ENCODE data around the gene PRKD3. TPM values are rescaled to one million over a fixed set of nuclear protein-coding genes. Genes with fewer than 3 reads are reported as not detected.

PRKD3 gene
- total and polyA plus RNA-seq, 2 of the 13 experiments (the other 11 are each of a cell fraction or from before 2014, with no cell fraction given), result 11.6 to 38.4 TPM

GRCh38 chr2:37344453-37345361 lies 20.1 kb upstream of the PRKD3 start, which contains the start of gene QPCT (continued):
- TF ChIP-seq NFAT5 (CRISPR knock-in tag; IDR thresholded peaks at IDR 0.05) (0 out of 2 replicates have a peak, but pooled peaks have one; percentile 28), ZNF446 (CRISPR knock-in tag; IDR thresholded peaks at IDR 0.05) (no peak), ZNF580 (CRISPR knock-in tag; IDR thresholded peaks at IDR 0.05; ENCODE audit: borderline replicate concordance, low read depth) (no peak), ZNF18 (CRISPR knock-in tag; IDR thresholded peaks at IDR 0.05; ENCODE audit: insufficient replicate concordance) (no peak), NFATC3 (CRISPR knock-in tag; IDR thresholded peaks at IDR 0.05) (no peak), IKZF5 (CRISPR knock-in tag; IDR thresholded peaks at IDR 0.05) (0 out of 2 replicates have a peak, but pooled peaks have one; percentile 20), ZNF136 (CRISPR knock-in tag; IDR thresholded peaks at IDR 0.05; ENCODE audit: low read depth) (0 out of 2 replicates have a peak, but pooled peaks have one; percentile 41), ZNF460 (CRISPR knock-in tag; IDR thresholded peaks at IDR 0.05; ENCODE audit: borderline replicate concordance) (no peak), ATF7 (IDR thresholded peaks at IDR 0.05) (no peak), ATF7 (CRISPR knock-in tag; IDR thresholded peaks at IDR 0.05) (no peak), ZNF816 (CRISPR knock-in tag; IDR thresholded peaks at IDR 0.05; ENCODE audit: borderline replicate concordance) (0 out of 2 replicates have a peak, but pooled peaks have one; percentile 41), SP2 (CRISPR knock-in tag; IDR thresholded peaks at IDR 0.05) (no peak; the same call in 1 of the 2 replicates)
- TF ChIP-seq, protein P1, sequence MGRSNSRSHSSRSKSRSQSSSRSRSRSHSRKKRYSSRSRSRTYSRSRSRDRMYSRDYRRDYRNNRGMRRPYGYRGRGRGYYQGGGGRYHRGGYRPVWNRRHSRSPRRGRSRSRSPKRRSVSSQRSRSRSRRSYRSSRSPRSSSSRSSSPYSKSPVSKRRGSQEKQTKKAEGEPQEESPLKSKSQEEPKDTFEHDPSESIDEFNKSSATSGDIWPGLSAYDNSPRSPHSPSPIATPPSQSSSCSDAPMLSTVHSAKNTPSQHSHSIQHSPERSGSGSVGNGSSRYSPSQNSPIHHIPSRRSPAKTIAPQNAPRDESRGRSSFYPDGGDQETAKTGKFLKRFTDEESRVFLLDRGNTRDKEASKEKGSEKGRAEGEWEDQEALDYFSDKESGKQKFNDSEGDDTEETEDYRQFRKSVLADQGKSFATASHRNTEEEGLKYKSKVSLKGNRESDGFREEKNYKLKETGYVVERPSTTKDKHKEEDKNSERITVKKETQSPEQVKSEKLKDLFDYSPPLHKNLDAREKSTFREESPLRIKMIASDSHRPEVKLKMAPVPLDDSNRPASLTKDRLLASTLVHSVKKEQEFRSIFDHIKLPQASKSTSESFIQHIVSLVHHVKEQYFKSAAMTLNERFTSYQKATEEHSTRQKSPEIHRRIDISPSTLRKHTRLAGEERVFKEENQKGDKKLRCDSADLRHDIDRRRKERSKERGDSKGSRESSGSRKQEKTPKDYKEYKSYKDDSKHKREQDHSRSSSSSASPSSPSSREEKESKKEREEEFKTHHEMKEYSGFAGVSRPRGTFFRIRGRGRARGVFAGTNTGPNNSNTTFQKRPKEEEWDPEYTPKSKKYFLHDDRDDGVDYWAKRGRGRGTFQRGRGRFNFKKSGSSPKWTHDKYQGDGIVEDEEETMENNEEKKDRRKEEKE (IDR thresholded peaks at IDR 0.05), result no peak
